GM12865 (cell line): Measurements from ENCODE around the gene CSMD2.

Source experiments
- DNase-seq: peaks from one replicate; pipeline ENCODE4 v3.0.0; 2010; ENCODE audit warnings: low read depth
- H3K4me3 ChIP-seq: 2 replicates; pipeline ENCODE4 v1.5.1; 2011; ENCODE audit warnings: mild to moderate bottlenecking, low read depth, low read length, control low read depth
- TF ChIP-seq, protein P1 (sequence below): IDR thresholded peaks from 2 replicates; pipeline ENCODE4 v1.5.1; 2011; ENCODE audit warnings: low read length, control low read depth, low read depth, inconsistent platforms; ENCODE audit not compliant: insufficient read depth; ENCODE audit errors: missing control alignments

The CSMD2 gene

DNA sequence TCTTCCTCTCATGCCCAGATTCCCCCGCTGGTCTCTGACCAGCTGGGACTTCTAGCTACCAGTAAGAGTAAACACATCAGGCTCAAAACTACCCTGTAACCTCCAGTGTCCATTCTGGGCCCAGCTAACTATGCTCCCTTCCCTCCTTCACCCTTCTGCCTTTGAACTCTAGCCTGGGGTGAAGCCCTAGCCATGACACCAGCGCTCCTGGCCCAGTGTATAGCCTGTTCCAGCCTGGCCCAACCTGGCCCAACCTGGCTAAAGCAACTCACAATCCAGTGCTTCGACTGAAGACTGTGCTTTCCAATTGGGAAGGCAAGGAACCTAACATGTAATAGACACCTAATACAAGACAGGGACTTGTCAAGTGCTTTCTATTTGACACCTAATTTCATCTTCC lies 27.6 kb downstream of the CSMD2 start:
- TF ChIP-seq, protein P1, sequence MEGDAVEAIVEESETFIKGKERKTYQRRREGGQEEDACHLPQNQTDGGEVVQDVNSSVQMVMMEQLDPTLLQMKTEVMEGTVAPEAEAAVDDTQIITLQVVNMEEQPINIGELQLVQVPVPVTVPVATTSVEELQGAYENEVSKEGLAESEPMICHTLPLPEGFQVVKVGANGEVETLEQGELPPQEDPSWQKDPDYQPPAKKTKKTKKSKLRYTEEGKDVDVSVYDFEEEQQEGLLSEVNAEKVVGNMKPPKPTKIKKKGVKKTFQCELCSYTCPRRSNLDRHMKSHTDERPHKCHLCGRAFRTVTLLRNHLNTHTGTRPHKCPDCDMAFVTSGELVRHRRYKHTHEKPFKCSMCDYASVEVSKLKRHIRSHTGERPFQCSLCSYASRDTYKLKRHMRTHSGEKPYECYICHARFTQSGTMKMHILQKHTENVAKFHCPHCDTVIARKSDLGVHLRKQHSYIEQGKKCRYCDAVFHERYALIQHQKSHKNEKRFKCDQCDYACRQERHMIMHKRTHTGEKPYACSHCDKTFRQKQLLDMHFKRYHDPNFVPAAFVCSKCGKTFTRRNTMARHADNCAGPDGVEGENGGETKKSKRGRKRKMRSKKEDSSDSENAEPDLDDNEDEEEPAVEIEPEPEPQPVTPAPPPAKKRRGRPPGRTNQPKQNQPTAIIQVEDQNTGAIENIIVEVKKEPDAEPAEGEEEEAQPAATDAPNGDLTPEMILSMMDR: no peak
- no peak overlapping the region for H3K4me3 ChIP-seq
- no peak for DNase-seq

DNA sequence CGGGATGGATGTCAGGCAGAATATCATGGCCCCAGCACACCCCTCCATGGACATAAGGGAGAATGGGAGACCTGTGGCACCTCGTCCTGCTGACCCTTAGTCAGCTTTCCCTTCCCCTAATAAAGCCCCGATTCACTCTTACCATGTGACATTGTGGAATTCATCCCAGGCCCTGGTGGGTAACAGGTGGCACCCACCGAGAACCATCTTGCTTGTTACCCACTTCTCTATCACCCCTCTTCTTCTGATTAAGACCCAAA lies 32.9 kb downstream of the CSMD2 start:
- no peak for DNase-seq
- H3K4me3 ChIP-seq: no peak overlapping the region
- TF ChIP-seq, protein P1: no peak

DNA sequence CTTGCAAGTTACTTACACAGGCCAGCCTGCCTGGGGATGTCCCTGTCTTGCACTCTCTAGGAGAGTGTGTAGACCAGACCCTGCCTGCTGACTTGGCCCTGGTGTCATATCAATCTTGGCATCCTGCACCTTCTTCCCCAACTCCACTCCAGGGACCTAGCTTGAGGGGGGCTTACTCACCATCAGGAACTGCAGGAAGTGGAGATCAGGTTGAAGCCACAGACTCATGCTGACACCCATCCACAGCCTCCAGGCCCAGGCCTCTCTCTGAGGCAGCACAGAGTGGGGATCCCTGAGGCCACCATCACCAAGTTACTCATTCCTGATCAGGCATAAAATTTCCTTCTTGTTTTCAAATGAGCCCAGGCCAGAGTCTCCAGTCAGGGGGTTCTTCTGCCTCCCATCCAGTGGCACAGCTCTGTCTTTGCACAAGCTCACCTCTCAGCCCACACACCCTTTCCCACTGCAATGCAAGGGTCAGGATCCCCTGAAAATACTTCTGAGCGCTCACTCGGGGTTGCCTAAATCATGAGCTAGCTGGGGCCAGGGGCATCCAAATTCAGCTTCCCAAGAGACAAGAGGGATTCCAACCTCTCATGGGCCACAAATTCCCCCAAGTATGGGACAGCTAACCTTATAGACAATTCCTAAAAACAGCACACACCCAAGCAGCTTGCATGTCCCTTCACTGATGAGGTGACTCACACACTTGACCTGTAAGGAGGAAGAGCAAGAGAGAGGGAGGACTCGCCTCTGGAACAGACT lies 33.5 kb downstream of the CSMD2 start:
- H3K4me3 ChIP-seq: no peak overlapping the region
- DNase-seq: no peak
- TF ChIP-seq, protein P1: no peak

DNA sequence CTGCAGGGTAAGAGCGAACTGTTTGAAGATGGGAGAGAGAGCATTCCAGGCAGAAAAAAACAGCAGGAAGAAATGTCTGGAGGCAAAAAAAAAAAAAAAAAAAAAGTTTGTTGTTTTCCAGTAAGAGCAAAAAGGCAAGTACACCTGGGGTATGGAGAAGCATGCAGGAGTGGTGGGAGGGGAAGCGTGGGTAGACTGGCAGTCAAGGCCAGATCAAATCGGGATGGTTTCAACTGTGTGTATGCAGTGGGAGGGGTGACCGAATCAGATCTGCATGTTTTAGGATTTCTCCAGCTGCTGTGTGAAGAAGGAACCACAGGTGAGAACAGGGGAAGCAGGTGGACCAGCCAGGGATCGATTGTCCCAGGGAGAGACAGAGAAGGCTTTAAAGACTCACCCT lies 34.7 kb downstream of the CSMD2 start:
- TF ChIP-seq, protein P1: no peak
- DNase-seq: no peak
- H3K4me3 ChIP-seq: no peak overlapping the region

DNA sequence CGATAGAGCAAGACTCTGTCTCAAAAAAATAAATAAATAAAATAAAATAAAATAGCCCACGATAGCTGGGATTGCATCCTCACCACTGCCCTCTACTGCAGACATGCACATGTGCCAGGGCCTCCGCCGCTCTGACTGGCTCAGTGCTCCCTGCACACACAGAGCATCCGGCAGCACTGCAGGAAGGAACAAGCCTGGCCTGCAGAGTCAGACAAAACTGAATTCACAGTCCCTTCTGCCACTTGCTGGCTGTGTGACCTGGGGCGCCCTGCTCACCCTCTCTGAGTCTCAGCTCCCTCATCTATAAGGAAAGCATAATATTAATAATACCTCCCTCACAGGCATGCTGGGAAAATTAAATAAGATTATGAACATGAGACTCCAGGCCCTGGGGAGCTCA lies 35.4 kb downstream of the CSMD2 start:
- TF ChIP-seq, protein P1: no peak
- no peak for DNase-seq
- no peak overlapping the region for H3K4me3 ChIP-seq

DNA sequence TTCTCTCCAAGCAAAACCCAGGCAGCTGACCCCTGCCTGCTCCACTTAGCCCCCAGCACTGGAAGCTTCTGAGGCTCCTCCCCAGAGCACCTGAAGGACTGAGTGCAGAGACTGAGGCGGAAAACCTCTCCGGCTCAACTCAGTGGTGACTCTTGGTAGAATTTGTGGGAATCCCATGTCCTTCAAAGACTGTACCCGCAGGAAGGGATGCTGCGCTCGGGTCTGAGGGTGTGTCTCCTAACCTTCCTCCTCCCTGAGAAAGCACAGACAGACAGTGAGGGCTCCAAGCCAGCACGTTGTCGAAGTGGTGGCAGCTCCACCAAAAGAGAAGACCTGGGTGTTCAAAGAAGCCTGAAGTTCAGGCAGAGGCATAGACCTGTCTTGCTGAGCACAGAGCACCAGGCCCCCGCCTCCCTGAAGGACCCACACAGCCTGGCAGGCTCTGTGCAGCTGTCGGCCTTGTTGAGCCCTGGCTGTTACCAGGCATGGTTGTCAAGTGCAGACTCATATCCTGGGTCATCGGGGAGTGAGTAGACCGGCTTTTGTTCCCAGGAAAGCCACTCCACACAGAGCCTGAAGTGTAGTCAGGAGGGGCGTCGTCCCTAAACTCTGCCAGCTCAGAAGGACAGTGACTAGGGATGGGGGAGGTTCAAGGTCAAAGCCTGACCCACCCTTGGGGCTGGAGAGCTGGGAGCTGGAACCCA lies 36.7 kb downstream of the CSMD2 start:
- TF ChIP-seq, protein P1: no peak
- no peak overlapping the region for H3K4me3 ChIP-seq
- DNase-seq: no peak
